ENCODE data around the gene DOC2B.
"Not testable (repeated sequence)": the region's sequence is repeated elsewhere in the genome, so short reads cannot be mapped to it uniquely, and the experiment has no call there.

The DOC2B gene

DNA sequence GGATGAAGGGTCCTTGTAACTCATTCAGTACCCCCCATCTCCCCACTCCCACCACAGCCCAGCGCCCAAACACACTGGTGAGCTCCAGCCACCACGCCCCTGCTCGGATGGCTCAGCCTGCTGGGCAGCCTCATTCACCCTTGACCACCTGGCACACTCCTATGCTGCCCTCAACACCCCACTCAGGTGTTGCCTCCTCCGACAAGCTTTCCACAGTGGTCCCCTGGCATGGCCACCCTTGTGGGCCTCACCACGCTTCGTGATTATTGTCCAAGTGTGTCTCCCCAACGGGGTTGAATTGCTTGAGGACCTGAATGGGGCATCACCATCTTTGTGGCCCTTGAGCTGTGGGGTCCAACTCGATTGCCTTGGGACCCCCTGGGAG is 12.0 kb upstream of the DOC2B start:
- in situ Hi-C loops (cut with MboI; ENCODE audit: low sequenced_read_pairs), result no loop called here

DNA sequence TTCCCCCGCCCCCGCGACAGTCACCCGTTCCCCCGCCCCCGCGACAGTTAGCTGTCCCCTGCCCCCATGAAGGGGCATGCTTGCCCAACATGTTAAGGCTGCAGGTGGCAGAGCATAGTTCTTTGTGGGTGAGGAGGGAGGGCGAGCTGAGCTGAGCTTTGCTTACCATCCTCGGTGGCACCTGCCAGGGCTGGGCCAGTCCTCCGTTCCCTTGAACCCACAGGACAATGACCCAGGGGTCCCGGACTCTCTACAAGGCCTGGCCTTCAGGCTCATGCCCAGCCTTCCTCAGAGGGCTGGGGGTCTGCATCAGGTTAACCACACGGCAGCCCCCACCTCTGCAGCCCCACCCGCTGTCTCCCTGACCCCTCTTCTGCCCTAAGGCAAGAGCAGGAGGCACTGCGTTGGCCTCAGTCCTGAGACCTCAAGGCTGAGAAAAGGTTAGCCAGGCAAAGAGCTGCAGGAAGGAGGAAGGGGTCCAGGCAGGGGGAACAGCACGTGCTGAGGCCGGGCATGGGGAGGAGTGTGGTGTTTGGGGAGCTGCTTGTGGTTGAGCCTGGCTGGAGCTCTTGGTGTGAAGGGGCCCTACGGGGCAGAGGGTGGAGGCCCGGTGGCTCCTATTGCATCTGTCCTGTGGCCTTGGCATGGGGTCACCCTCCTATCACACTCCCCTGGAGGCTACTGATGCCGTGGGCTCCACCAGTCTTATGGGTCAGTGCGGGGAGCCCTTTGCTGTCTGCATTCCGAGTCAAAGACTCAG is 11.4 kb upstream of the DOC2B start:
- in situ Hi-C loops (cut with MboI; ENCODE audit: low sequenced_read_pairs), result no loop called here

- in situ Hi-C loops (cut with MboI; ENCODE audit: low sequenced_read_pairs), result no loop called here
Measured at GRCh38 chr17:189444-189843, 8.0 kb upstream of the DOC2B start.

DNA sequence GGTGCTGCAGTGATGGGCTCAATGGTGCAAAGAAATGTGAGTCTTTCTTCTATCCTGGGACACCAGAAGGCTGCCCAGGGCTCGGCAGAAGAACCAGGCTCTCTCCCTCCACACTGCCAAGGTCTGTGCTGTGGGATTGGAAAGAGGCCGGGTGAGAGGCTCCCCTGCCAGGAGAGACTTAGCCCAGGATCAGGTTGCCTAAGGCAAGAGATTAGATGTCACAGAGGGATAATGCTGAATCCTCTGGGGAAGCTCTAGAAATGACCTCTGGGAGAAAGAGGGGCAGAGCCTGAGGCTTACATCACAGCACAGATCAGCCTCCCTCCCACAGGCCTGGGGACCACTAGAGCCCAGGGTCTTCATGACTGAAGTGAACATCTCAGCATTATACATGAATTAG is 5.7 kb upstream of the DOC2B start:
- in situ Hi-C loops (cut with MboI; ENCODE audit: low sequenced_read_pairs), result no loop called here

- in situ Hi-C loops (cut with MboI; ENCODE audit: low sequenced_read_pairs), result no loop called here
Measured at GRCh38 chr17:185445-186138, 4.1 kb upstream of the DOC2B start.

DNA sequence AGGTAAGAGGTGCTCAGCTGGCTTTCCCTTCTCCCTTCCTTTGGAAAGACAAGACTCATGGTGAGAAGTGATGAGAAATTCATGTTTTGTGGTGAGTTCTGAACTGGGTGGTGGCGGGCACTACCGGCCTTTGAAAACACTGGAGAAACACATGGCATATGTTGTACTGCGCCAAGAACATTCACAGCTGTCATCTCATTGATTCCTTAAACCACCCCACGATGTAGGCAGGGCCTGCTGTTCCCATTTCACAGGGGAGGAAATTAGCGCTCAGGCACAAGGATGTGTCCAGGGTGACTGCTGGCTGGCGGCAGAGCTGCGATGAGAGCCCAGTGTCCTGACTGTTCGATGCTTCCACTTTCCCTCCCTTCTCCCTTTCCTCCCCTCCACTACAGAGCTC is 1.6 kb upstream of the DOC2B start:
- in situ Hi-C loops (cut with MboI; ENCODE audit: low sequenced_read_pairs), result no loop called here

GRCh38 chr17:182050-182751 is 751 bp upstream of the DOC2B start:
- in situ Hi-C loops (cut with MboI; ENCODE audit: low sequenced_read_pairs), result no loop called here

DNA sequence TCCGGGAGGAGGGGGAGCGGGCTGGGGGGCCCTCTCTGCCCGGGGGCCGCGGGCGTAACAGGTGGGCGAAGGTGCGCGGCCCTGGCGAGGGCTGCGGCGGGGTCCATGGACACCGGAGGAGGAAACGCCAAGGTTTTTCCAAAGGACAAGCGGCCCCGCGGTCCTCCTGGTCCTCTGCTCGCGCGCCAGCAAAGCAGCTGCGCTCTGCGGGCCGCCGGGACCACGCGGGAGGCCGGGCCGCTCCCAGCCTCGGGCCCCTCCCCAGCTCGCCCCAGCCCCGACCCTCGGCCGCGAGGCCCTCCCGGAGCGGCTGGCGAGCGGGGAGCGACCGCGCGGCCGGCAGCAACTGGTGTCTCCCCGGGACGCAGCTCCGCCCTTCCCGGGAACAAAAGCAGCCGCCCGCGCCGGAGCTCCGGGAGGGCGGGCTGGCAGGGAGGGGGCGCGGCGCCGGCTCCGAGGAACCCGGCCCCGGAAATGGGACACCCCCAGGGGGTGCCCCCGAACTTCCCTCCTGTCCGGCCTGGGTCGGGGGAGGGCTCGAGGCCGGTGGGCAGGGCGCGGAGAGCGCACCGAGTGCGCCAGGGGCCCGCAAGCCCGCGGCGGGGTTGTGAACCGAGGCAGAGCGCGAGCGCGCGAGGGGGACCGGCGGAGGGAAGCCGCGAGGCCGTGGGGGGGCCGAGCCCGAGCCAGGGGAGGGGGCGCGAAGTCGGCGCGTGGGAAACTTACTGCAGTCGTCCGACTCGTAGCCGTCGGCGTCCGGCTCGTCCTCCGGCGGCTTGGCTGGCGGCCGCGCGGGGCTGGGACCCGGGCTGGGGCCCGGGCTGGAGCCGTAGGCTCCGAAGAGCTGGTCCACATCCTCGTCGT is 837 bp downstream of the DOC2B start:
- in situ Hi-C loops (cut with MboI; ENCODE audit: low sequenced_read_pairs), result no loop called here

DNA sequence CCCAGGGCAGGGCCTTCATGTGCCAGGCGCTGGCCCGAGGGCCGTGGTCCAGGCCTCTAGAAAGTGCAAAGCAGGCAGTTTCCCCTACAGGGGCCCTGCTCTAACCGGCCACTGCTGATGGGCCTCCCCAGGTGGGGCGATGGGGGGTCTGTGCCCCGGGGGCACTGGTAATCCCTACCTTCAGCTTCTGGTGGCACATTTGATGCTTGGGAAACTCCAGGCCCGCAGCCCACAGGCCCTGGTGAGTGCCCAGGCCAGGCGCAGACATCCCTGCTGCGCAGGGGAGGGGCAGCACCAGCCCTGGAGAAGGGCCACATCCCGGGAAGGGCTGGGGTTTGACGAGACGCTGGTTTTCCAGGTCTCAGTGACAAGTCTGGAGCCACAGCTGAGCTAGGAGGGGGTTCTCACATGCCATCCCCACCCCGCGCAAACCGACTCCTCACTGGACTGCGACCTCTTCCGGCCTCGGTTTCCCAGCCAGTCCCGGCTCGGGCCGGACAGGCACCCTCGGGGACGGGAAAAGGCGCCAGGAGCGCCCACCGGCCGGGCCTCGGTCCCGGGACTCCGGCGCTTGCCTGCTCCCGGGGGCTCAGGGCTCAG is 1.6 kb downstream of the DOC2B start:
- in situ Hi-C loops (cut with MboI; ENCODE audit: low sequenced_read_pairs), result no loop called here

DNA sequence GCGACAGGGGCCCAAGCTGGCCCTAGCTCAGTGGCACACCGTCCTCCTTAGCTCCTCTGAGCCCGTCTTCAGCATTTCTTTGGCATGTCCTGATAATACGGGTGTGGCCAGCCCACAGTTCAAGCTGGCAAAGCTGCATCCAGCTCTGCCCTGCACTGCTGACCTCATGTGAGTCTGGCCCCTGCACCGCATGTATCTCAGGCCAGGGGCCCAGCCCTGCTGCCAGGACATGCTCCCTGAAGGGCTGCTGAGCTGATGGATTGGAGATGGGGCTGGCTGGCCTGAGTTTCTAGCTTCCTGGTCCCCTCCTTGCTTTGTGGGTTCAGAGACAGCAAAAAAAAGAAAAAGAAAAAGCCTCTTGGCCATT is 2.4 kb downstream of the DOC2B start:
- in situ Hi-C loops (cut with MboI; ENCODE audit: low sequenced_read_pairs), result no loop called here

- in situ Hi-C loops (cut with MboI; ENCODE audit: low sequenced_read_pairs), result no loop called here
Measured at GRCh38 chr17:178292-179065, 3.0 kb downstream of the DOC2B start.

- in situ Hi-C loops (cut with MboI; ENCODE audit: low sequenced_read_pairs), result no loop called here
Measured at GRCh38 chr17:177762-178161, 3.7 kb downstream of the DOC2B start.

DNA sequence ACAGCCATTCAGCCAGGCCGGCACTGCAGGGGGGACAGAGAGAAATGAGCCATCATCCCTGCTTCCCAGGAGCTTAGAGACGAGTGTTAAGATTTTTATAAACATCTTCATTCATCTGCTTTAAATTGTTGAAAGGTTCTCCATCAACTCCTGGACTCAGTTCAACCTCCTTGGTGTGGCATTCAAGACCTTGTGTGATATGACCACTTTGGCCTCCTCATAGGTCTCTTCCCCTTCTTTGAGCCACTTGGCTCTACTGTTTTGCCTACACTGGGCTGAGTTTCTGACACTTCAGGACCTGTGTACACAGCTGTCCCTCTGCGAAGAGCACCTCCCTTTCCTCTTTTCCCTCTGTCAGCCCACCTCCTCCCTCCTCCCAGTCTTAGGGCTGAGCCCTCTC is 4.3 kb downstream of the DOC2B start:
- in situ Hi-C loops (cut with MboI; ENCODE audit: low sequenced_read_pairs), result no loop called here

DNA sequence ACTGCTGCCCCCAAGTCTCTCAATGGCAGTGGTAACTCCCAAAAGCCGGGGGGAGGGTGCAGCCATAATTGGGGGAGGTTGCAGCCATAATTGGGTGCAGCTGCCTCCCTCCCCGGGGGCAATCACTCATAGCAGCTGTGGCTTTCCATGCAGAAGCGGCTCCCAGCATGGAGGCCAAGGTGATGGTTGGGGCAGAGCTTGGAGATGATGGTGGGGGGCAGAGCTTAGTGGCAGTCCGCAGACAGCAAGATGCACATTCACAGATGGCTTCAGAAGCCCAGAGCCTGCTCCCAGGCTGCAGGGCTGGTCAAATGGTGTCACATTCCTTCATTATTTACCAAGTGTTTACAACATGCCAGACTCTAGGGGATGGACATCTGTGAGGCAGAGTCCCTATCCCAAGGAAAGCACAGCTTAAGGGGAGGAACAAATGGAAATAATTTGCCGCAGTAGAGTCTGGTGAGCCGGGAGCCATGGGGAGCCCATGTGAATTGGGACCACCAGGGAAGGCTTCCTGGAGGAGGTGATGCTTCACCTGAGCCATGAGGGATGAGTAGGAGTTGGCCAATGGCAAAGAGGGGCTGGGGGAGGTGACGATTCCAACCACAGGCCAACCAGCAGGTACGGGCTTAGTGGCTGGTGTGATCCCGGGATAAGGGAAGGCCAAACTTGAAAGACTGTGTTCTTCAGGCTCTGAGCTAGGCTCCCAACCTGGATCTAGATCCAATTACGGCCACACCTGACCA is 8.1 kb downstream of the DOC2B start:
- in situ Hi-C loops (cut with MboI; ENCODE audit: low sequenced_read_pairs), result no loop called here

DNA sequence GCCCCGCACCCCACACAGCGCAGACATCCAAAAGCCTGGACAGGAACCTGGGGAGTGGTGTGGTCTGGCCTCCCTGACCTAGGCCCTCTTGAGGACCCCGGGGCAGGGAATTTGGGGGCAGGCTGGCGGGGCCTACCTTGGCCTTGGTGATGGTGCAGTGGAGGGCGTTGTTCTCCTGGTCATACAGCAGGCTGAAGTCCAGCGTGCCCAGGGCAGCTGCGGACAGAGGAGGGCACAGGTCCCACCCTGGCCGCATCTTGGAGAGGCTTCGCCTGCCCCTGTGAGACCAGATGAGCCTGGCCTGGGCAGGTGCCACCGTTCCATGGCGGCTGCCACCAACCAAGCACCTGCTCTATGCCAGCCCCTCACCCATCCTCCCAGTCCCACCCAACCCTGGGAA is 9.0 kb downstream of the DOC2B start:
- in situ Hi-C loops (cut with MboI; ENCODE audit: low sequenced_read_pairs), result no loop called here

DNA sequence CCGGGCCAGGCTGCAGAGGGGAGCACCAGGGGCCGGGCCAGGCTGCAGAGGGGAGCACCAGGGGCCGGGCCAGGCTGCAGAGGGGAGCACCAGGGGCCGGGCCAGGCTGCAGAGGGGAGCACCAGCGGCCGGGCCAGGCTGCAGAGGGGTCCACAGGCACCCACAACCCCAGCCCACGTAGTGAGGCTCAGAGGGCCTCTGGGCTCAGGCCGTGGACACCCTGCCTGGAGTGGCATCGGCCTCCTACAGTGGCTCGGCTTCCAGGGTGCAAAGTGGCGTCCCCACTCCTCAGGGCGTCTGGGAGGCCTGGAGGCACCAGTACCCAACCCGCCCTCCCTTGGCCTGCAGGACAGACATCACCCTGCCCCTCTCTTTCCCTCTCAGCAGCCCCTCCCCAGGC is 9.6 kb downstream of the DOC2B start:
- in situ Hi-C loops (cut with MboI; ENCODE audit: low sequenced_read_pairs), result no loop called here

GRCh38 chr17:170130-170670 is 11.2 kb downstream of the DOC2B start:
- in situ Hi-C loops (cut with MboI; ENCODE audit: low sequenced_read_pairs), result no loop called here

DNA sequence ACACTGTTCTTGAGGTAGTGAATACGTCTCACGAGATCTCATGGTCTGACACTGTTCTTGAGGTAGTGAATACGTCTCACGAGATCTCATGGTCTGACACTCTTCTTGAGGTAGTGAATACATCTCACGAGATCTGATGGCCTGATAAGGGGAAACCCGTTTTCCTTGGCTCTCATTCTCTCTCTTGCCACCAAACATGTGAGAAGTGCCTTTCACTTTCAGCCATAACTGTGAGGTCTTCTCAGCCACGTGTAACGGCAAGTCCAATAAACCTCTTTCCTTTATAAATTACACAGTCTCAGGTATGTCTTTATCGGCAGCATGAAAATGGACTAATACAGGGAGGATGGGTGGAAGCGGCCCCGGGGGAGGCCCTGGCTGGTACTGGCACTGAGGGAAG is 12.8 kb downstream of the DOC2B start:
- in situ Hi-C loops (cut with MboI; ENCODE audit: low sequenced_read_pairs), result not testable (repeated sequence)

DNA sequence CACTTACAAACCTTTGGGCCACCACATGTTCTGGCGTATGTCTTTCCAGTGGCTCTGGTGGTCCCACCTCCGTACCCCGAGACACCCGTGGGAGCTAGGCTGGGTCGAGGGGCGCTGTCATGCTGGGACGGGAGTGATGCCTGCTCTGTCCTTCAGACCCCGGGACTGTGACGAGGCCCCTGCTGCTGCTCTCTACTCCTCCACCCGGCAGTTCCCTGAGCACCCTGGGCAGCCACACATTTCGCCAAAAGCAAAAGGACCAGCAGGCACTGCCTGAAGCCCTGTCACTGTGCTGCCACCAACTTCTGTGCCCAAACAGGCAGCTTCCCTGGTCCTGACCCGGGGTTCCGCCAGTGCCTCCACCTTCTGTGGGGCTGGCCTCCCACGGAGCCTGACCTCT is 15.5 kb downstream of the DOC2B start:
- in situ Hi-C loops (cut with MboI; ENCODE audit: low sequenced_read_pairs), result no loop called here

Measured in HL-60/S4 (cell line).